HG02870 (cell line): ENCODE results near the gene PXDN.
"Not testable (repeated sequence)": the region's sequence is repeated elsewhere in the genome, so short reads cannot be mapped to it uniquely, and the experiment has no call there.

Experiments used
- ATAC-seq: cut with Tn5 transposase; IDR thresholded peaks from one replicate; pipeline ENCODE4 v1.9.1; 2021; ENCODE audit warnings: mild to moderate bottlenecking, moderate library complexity; ENCODE audit not compliant: unreplicated experiment

Gene PXDN

DNA sequence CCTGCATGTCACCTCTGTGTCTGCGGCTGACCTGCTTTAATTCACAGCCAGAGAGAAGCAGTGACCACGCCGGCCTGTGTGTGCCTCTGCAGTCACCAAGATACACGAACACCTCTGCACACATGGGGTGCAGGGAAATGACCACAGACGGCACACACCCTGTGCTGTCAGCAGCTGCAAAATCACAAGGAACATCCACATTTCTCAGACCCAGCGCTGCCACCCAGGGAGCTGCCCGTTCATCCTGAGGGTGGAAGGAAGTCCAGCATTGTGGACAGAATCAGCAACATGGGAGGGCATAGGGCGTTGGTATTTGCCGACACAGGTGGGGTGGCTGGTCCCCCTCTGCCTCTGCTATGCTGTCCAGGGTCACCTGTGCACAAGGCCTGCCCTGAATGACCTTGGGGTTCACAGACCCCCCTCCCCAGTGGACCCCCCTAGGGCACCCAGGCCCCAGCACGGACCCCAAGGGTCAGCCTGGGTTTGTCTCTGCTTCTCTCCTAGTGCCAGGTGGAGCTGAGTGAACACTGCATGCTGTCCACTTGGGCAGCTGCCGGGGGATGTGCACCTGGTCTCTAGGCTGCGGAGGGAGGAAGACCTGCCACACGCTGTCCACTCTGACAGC is 107.4 kb downstream of the PXDN start:
- ATAC-seq = no peak

DNA sequence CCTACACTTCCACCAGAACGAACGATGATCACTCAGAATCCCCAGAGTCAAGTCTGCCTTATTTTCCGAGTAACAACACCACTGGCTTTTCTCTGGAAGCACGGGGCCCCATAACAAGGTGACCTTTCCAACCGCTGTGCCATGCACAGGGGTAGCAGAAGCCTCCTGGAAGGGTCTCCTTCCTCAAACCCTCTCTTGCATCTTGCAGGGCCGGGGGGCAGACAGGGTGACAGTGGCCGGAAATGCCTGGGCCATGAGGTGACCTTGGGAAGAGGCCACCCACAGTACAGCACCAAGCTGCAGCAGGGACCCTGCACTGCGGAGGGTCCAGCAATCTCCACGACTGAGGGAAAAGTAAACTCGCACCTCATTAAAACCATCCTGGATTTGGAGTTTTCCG is 108.5 kb downstream of the PXDN start:
- no peak for ATAC-seq

DNA sequence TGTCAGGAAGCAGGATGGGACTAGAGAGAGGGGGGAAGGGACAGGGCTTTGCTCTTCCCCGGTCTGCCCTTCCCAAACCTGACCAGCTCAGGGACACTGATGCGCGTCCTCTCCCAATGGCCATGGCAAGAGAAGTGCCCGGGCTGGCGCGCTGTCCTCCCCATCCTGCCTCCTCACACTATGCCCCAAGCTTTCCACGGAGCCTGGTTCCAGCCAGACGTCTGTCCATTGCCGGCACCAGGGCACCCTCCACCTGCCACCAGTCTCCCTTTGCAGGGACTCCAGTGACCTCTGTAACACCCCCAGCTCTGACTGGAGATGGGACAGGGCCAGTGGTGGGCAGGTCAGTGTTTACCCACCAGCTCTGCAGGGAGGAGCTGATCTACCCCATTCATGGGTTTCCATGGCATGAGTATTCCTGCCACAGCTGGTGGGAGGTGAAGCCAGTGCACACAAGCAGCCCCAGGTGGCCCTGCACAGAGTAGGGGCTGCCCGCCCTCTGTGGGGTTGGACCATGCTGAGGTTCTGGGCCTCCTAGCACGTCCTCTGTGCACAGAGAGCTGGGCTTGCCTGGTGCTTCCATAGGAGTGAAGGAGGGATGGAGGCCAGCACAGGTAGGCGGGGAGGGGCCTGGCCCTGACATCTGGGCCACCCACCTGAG is 109.5 kb downstream of the PXDN start:
- no peak for ATAC-seq

GRCh38 chr2:1633936-1634587 is 110.3 kb downstream of the PXDN start:
- no peak for ATAC-seq

DNA sequence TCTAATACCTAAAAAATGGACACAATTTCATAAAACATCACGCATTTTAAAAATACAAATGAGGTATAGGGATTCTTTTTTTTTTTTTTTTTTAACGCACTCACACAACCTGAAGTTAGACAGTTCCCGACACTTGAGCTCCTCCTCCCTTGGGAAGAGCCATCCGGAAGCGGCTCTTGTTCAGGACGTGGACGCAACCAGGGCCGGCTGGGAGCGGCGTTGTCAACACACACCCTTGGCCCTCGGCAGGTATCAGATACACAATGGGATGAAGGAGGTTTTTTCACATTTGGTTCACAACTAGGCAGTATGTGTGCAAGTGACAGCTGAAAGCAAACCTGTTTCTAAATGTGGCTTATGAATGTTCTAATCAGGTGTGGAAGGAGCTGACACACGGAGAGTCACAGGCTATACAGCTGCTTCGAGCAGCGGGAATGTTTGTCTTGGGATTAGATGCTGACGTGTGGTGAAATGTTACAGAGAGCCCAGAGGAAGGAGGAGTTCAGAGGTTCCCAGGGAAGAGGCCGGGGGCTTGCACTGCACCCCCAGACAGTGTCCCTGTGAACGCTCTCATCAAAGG is 111.1 kb downstream of the PXDN start:
- no peak for ATAC-seq

DNA sequence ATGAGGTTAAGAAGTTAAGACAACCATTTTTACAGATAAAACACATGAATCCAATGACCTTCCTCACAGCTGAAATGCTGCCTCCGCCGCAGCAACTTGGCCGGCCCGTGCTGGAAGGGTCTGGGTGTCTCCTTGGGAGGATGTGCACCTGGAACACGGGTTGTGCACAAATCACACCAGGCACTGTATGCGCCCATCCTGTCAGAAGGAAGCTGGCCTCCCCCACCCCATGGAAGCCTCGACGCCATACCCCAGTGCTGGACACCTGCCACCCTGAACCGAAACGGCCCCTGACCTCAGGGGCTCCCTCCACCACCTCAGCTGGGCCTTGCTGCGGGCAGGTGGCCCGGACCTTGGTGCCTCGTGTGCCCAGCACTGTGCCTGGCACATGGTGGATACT is 111.8 kb downstream of the PXDN start:
- ATAC-seq = no peak

DNA sequence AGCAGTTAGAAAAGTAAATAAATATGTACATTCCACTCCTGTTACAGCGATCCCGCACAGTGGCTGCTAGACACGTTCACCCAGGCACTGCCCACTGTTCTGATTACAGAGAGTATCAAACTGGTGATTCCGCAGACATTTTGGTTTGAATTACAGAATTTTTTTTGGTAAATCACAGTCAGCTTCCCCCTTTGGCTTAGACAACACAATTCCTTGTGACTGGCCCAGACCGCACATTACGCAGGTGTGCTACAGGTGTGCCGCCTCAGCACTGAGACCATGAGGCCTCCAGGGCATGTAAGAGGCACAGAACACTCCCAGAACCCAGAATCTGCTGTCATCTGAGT is 112.3 kb downstream of the PXDN start:
- no peak for ATAC-seq

GRCh38 chr2:1631292-1632001 is 112.9 kb downstream of the PXDN start:
- ATAC-seq = no peak

GRCh38 chr2:1628893-1629292 is 115.4 kb downstream of the PXDN start:
- no peak for ATAC-seq

DNA sequence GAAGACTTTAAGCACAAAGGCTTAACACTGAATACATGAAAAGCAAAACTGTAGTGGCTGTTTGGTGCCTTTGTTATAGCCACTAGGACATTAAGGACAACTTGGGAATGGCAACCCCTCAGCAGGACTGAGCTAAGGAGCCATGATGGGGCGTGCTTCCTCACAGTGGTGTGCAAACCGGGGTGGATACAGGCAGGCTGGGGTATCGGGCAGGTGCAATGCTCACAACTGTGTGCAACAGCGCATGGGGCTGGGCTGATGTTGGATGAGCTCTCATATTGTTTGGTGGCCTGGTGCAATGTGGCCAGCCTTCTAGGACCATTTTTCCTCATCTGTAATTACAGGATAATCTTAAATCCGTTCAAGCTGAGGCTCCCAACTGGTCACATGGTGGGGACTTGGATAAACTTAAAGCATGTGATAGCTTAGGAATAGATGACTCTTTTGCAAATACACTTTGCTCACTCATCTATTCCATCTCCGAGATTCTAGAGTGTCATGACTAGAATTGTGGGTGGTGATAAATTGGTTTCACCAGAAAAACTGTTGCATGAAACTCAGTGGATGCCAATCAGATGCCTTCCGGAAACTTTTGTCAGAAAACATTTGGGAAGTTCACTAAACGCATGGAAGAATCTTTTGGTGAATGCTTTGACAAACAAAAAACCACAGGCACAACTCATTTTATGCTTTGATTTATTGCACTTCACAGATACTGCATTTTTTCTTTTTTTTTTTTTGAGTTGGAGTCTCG is 116.5 kb downstream of the PXDN start:
- no peak for ATAC-seq

DNA sequence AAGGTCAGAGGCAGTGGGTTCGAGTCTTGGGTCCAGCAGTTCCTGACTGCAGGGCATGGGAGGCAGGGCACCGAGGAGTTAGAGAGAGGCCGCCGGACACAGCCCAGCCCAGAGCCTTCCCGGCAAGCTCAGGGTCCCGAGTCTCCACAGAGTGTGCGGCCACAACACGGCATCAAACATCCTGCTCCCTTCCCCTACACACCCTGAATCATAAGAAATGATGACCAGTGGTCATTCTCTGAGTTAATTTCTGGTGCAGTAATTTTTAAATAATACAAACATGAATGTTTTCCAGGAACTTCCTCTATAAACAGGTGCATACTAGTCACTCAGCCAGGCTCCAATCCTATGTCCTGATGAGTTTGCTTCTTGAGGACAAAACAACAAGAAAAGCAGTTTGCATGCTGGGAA is 118.0 kb downstream of the PXDN start:
- no peak for ATAC-seq

- no peak for ATAC-seq
These were observed 118.9 kb downstream of the PXDN start for GRCh38 chr2:1625281-1626001.

DNA sequence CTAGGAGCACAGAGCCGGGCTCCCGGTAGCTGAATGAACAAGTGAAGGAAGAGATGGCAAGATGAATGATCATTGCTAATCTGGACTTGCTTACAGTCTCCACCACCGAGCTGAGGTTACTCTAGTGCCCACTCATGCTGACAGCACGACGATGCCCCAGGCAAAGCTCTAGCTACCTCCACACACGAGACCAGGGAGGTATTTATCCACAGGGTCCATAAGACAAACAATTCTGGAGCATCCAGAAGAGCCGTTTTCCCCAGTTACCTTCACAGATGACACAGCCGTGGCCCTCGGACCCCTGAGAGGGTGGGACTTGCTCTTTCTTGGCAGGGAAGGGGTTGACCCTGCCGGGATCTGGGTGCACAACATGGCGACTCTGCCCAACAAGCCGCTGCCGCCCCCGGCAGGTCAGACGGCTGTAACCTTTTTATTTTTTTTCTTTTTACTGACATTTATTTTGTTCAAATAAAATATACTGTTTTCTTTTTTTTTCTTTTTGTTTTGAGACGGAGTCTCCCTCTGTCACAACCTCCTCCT is 120.3 kb downstream of the PXDN start:
- ATAC-seq = no peak

DNA sequence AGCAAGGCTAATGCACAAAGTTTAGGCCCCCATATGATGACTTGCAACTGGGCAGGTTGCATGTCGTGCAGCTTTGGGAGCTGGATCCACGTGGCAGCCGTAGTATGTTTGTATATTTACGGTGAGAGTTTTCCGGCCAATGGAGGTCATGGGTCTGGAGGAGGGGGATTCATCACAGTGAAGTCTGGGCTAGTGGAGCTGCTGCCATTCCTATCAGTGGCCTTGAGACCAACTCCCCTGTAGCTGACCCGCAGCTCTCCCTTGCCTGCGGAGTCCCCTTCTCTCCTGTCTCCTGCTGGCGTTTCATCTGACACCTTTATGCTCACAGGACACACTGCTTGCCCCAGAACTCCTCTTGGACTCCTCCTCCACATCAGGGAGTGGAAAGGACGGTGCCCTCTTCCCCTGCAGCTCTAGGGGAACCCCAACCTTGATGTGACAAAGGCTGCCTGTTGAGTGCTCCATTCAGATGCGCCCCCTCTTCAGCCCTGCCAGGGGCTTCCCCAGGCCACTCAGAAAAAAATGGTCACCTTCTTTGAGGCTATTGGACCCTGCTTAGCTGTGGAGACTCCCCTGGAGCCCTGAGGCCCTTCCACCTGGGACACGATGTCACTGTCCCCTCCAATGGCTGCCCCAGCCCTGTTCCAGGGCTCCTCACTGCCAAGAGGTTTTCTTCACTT is 121.7 kb downstream of the PXDN start:
- ATAC-seq = no peak

DNA sequence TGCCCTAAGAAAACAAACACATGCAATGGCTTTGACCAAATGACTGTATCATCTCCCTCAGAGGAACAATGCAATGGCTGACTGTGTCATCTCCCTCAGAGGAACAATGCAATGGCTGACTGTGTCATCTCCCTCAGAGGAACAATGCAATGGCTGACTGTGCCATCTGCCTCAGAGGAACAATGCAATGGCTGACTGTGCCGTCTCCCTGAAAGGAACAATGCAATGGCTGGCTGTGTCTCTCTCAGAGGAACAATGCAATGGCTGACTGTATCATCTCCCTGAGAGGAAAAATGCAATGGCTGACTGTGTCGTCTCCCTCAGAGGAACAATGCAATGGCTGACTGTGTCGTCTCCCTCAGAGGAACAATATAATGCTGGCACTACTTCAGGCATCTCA is 122.3 kb downstream of the PXDN start:
- ATAC-seq = not testable (repeated sequence)

- ATAC-seq = no peak
These were observed 122.8 kb downstream of the PXDN start for GRCh38 chr2:1621501-1621900.

DNA sequence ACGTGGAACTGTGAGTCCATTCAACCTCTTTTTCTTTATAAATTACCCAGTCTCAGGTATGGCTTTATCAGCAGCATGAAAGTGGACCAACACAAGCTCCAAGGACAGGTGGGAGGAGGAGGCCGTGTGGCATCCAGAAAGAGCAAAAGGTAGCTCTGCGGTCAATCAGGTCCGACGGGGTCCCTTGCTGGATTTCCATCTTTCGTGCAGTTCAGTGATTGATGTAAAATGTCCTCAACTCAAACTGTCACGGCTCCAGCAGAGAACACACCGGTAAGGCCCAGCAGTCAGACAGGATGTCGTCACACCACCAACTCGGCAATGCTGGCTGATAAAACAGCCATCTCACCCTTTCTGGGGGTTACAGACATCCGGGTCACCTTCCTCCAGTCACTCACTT is 123.3 kb downstream of the PXDN start:
- no peak for ATAC-seq

- no peak for ATAC-seq
These were observed 124.2 kb downstream of the PXDN start for GRCh38 chr2:1620081-1620480.

GRCh38 chr2:1619556-1619955 is 124.8 kb downstream of the PXDN start:
- ATAC-seq = no peak
